ENCODE measurements around the gene WSB1. TPM values are rescaled to one million over a fixed set of nuclear protein-coding genes. Genes with fewer than 3 reads are reported as not detected.

The WSB1 gene
- total RNA-seq, 1 experiment from 2014 or later: 35.1 TPM

- Histone ChIP-seq H4K20me1 (ENCODE audit: low read length) (no peaks in the 10 kb centered on the region), H3F3A (ENCODE audit: low read length, unreplicated experiment) (no peaks in the 10 kb centered on the region), H3K27ac (ENCODE audit: low read length) (no peak overlapping the region), H3K27me3 (ENCODE audit: low read length) (no peaks in the 10 kb centered on the region), H2AFZ (ENCODE audit: low read length) (no peak overlapping the region), H3K4me1 (ENCODE audit: insufficient read depth, low read length) (no peaks in the 10 kb centered on the region), H3K4me2 (ENCODE audit: low read length) (no peak overlapping the region), H3K9me2 (replicated peaks; ENCODE audit: low read length) (no peaks in the 10 kb centered on the region), H3K9ac (ENCODE audit: low read length) (no peak overlapping the region), H3K36me3 (ENCODE audit: low read depth, low read length) (no peaks in the 10 kb centered on the region), H3K9me3 (ENCODE audit: low read length) (no peaks in the 10 kb centered on the region), H3K4me3 (ENCODE audit: low read length) (no peak overlapping the region), H3K79me2 (ENCODE audit: low read length) (no peaks in the 10 kb centered on the region)
- ATAC-seq (no peak), DNase-seq (no peak)
- no TSS peak for BruUV-seq (replicated peaks)
- intact Hi-C loops (cut with micrococcal nuclease): no loop called here
- POLR2A ChIA-PET (ENCODE audit: unreplicated experiment): no interaction called here
- TF ChIP-seq EZH2 (IDR thresholded peaks at IDR 0.05; ENCODE audit: low read length, unreplicated experiment): no peak
- CTCF ChIA-PET: no interaction called here
Measured at GRCh38 chr17:27285516-27285915, 8.4 kb upstream of the WSB1 start.

GRCh38 chr17:27288183-27288582, 5.7 kb upstream of the WSB1 start:
- CTCF ChIA-PET: no interaction called here
- H3K79me2 ChIP-seq (ENCODE audit: low read length): no peaks in the 10 kb centered on the region
- DNase-seq (no peak), ATAC-seq (no peak)
- no peaks in the 10 kb centered on the region for H3K9me2 ChIP-seq (replicated peaks; ENCODE audit: low read length)
- no peaks in the 10 kb centered on the region for H4K20me1 ChIP-seq (ENCODE audit: low read length)
- intact Hi-C loops (cut with micrococcal nuclease): no loop called here
- TF ChIP-seq CTCF (conservative IDR thresholded peaks at IDR 0.05; ENCODE audit: low read depth, low read length) (no peak), EZH2phosphoT487 (IDR thresholded peaks at IDR 0.05; ENCODE audit: borderline replicate concordance, low read length) (no peak), EZH2 (IDR thresholded peaks at IDR 0.05; ENCODE audit: low read length, unreplicated experiment) (no peak)
- no peaks in the 10 kb centered on the region for H3F3A ChIP-seq (ENCODE audit: low read length, unreplicated experiment)
- POLR2A ChIA-PET (ENCODE audit: unreplicated experiment): no interaction called here
- no peak overlapping the region for H3K9ac ChIP-seq (ENCODE audit: low read length)
- BruUV-seq (replicated peaks): no TSS peak
- H3K27me3 ChIP-seq (ENCODE audit: low read length): no peaks in the 10 kb centered on the region
- H3K4me1 ChIP-seq (ENCODE audit: insufficient read depth, low read length): no peaks in the 10 kb centered on the region
- H3K4me2 ChIP-seq (ENCODE audit: low read length): no peak overlapping the region
- H3K4me3 ChIP-seq (ENCODE audit: low read length): no peak overlapping the region
- no peaks in the 10 kb centered on the region for H3K9me3 ChIP-seq (ENCODE audit: low read length)
- no peak overlapping the region for H3K27ac ChIP-seq (ENCODE audit: low read length)
- H2AFZ ChIP-seq (ENCODE audit: low read length): no peak overlapping the region
- no peaks in the 10 kb centered on the region for H3K36me3 ChIP-seq (ENCODE audit: low read depth, low read length)

GRCh38 chr17:27289856-27290255, 4.1 kb upstream of the WSB1 start:
- H3K27ac ChIP-seq (ENCODE audit: low read length): no peak overlapping the region
- no peak for ATAC-seq
- BruUV-seq (replicated peaks): no TSS peak
- no peak overlapping the region for H3K4me3 ChIP-seq (ENCODE audit: low read length)
- no peak overlapping the region for H2AFZ ChIP-seq (ENCODE audit: low read length)
- no peak overlapping the region for H3K9ac ChIP-seq (ENCODE audit: low read length)
- no peaks in the 10 kb centered on the region for H3K9me2 ChIP-seq (replicated peaks; ENCODE audit: low read length)
- POLR2A ChIA-PET (ENCODE audit: unreplicated experiment): no interaction called here
- no peaks in the 10 kb centered on the region for H4K20me1 ChIP-seq (ENCODE audit: low read length)
- H3K27me3 ChIP-seq (ENCODE audit: low read length): no peaks in the 10 kb centered on the region
- no peaks in the 10 kb centered on the region for H3K36me3 ChIP-seq (ENCODE audit: low read depth, low read length)
- CTCF ChIA-PET: no interaction called here
- peaks cover 9% of the 10 kb centered on the region for H3K79me2 ChIP-seq (ENCODE audit: low read length)
- TF ChIP-seq EZH2 (IDR thresholded peaks at IDR 0.05; ENCODE audit: low read length, unreplicated experiment): no peak
- DNase-seq: no peak
- H3K4me1 ChIP-seq (ENCODE audit: insufficient read depth, low read length): peaks cover 5% of the 10 kb centered on the region; the same call in 1 of the 2 replicates
- H3K9me3 ChIP-seq (ENCODE audit: low read length): no peaks in the 10 kb centered on the region
- no peak overlapping the region for H3K4me2 ChIP-seq (ENCODE audit: low read length)
- no peaks in the 10 kb centered on the region for H3F3A ChIP-seq (ENCODE audit: low read length, unreplicated experiment)
- intact Hi-C loops (cut with micrococcal nuclease): no loop called here

GRCh38 chr17:27290916-27291598, 2.9 kb upstream of the WSB1 start:
- ATAC-seq (no peak), DNase-seq (peak; percentile 9)
- BruUV-seq (replicated peaks): no TSS peak
- no peak overlapping the region for H3K9ac ChIP-seq (ENCODE audit: low read length)
- peaks cover 21% of the 10 kb centered on the region for H3K79me2 ChIP-seq (ENCODE audit: low read length)
- H3K4me3 ChIP-seq (ENCODE audit: low read length): no peak overlapping the region
- no peak overlapping the region for H3K4me2 ChIP-seq (ENCODE audit: low read length)
- peaks cover 9% of the 10 kb centered on the region for H4K20me1 ChIP-seq (ENCODE audit: low read length)
- H3K27ac ChIP-seq (ENCODE audit: low read length): no peak overlapping the region
- TF ChIP-seq EZH2 (IDR thresholded peaks at IDR 0.05; ENCODE audit: low read length, unreplicated experiment) (no peak), EZH2phosphoT487 (IDR thresholded peaks at IDR 0.05; ENCODE audit: borderline replicate concordance, low read length) (no peak), CTCF (conservative IDR thresholded peaks at IDR 0.05; ENCODE audit: low read depth, low read length) (no peak)
- POLR2A ChIA-PET (ENCODE audit: unreplicated experiment): no interaction called here
- H3K27me3 ChIP-seq (ENCODE audit: low read length): no peaks in the 10 kb centered on the region
- H3K4me1 ChIP-seq (ENCODE audit: insufficient read depth, low read length): peaks cover 8% of the 10 kb centered on the region; the same call in 1 of the 2 replicates
- no peaks in the 10 kb centered on the region for H3K9me2 ChIP-seq (replicated peaks; ENCODE audit: low read length)
- CTCF ChIA-PET: no interaction called here
- H3K9me3 ChIP-seq (ENCODE audit: low read length): no peaks in the 10 kb centered on the region
- intact Hi-C loops (cut with micrococcal nuclease): no loop called here
- no peaks in the 10 kb centered on the region for H3K36me3 ChIP-seq (ENCODE audit: low read depth, low read length)
- H2AFZ ChIP-seq (ENCODE audit: low read length): no peak overlapping the region
- no peaks in the 10 kb centered on the region for H3F3A ChIP-seq (ENCODE audit: low read length, unreplicated experiment)
